Fibroblast of skin of left quadriceps (primary cell): ENCODE data around the gene HGF.

Experiments used
- DNase-seq, 2 experiments: peaks; one replicate each; pipeline ENCODE4 v3.0.0-alpha.2; 2013; ENCODE audit warnings: low read depth in 2 of 2

HGF gene

DNA sequence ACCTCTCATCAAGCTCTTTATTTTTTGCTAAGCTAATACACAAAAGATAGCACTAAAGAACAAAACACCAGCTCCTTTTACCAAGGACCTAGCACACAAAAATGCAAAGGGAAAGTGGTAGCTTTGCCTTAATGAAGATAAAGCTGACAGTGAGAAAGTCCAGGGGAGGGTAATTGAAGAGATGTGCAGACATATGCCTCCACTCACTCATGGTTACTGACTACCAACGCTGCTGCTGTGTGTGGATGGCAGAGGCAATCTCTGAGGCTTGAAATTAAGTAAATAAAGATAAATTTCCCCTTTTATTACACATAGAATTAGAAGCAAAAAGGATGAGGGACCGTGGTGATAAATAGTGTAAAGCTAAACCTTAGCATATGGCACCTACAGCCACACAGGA is 87.0 kb downstream of the HGF start:
- DNase-seq = no peak

DNA sequence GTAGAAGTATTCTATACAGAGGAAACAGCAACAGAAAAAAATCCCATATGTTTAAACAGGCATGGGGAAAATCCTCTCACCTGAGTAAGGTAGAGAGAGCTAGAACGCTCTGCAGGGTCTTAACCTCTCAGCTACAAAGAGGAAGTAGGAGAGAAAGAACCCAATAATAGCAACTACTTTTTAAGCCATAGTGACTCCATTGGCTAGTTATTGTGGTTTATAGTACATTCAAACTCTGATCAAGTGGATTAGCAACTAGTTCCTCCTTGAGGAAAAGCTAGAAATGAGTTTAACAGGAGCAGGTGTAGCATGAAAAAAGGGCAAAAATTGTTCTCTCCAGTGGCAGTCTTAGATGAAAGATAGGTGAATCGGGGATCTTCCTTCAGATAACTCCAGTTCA is 89.7 kb downstream of the HGF start:
- DNase-seq = no peak

DNA sequence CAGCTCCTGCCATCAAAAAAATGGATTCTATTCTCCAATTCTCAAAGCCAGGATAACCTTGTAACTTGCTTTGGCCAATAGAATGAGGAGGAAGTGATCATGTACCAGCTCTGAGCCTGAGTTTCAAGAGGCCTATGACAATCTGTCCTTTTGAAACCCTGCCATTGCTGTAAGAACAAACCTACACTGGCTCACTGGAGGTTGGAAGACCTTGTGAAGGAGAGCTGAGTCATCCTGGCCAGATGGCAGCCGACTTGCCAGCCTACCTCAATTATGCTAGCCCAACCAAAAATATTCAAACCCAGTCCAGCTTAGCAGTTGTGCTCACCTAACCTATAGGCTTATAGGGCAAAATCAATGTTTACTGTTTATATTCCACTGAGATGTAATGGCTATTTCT is 93.0 kb downstream of the HGF start:
- no peak for DNase-seq

DNA sequence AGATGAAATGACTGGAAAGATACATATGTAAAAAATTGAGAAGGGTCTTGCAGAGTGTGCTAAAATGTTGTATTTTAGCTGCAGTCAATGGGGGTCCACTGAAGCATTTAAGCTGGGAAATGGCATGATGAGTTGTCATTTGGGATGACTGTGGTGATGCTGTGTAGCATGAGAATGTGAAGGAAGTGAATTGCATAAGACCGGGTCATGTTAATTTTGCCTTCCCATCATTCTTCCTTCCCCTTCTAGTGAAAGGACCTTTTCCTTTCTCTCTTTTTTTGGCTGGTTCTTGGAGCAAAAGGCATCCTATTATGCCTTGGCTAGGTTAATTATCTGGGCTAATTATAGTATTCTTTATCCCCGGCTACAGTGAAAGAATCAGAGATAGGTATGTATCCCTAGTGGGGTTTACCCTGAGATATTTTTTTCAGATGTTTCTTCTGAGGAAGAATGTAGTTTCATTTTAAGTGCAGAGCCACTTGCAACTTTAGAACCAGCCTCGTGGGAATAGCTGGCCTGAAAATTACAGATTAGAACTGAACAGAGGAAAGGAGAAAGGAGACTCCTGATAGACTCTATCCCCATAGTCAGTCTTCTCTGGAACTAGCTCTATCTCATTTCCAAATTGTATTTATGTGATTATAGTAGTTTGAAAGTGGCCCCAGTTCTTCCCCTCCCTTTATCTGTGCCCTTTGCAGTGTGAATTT is 93.6 kb downstream of the HGF start:
- no peak for DNase-seq

DNA sequence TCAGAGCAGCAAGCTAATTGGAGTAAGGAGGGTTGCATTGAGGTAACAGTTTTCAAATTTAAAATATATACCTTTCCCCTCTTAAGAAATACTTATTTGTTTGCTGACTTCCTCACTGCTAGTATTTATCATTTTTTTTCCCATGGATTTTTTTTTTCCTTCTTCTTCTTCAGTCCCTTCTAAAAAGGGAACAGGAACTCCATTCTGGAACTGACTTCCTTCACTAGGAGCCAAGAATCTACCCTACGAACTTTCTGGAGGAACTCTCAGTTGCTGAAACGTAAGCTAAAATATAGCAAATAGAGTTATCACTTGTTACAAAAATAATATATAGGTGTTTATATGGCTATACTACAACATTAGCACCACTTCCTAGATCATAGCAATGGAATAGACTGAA is 95.4 kb downstream of the HGF start:
- no peak for DNase-seq

DNA sequence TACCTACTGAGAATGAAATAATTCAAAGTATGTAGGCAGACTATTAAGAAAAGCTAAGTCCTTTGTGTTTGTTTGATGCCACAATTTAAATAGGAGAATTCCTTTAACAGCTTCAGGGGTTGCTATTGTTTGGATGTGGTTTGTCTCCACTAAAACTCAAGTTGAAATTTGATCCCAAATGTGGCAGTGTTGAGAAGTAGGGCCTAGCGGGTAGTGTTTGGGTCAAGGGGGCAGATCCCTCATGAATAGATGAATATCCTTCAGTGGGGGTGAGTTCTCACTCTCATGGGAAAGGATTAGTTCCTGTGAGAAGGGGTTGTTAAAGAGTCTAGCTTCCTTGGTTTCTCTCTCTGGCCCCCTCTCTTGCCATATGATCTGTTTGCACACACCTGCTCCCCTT is 97.0 kb downstream of the HGF start:
- no peak for DNase-seq

DNA sequence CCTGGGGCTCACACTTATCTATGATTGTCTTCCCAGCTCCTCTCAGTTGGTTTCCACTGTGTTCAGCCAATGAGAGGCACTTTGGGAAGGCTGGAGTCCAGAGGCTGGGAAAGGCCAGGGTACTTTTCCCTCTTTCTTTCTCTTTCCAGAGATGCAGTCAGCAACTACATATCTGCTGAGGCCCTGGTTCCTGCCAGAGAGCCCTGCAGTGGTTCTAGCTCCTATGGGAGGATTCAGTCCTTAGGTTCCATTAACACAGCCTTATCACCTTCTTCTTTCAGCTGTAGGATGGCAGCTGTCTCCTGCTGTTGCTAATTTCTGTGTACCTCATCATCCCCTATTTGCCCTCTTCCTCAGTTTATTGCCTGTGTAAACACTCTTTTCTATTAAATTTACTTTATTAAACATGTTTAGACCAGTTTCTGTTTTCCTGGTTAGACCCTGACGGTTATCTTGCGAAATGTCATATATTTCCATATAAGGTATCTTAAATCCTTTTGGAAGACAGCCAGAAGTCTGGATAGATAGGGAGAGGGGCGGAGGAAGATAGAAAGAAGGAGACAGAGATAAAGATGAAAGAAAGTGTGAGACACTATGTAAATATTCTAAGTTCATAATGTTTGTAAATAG is 100.3 kb downstream of the HGF start:
- no peak for DNase-seq

DNA sequence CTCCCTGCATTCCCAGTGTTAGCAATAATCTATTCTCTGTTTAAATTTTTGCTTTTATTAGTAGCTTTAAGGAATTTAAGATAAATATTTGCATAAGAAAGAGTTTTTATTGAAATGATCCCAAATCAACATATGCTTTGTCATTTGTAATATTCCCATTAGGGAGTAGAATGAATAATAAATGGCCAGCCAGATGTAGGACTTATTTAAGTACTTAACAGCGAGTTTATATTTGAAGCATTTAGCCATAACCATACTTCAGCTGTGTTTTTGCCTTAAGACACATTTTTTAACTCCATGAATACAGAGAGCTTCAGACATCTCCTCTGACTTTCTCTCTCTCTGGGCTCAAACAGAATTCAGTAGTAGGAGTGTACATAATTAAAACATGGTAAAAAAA is 103.6 kb downstream of the HGF start:
- DNase-seq = no peak

DNA sequence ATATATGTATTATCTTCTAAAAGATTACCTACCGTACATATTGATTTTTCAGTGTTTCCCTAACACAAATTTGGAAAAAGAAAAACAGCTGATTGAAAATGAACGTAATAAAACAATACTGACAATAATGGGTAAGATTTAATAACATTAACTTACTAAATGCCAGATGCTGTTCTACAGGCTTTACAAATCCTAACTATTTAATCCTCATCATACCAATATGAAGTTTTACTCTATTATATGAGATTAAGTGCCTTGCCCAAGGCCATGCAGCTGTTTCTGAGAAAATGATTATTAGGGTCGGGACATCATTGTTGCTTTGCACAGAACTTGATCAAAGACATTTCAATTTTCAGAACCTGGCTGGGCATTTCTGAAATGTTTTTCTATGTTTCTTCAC is 104.6 kb downstream of the HGF start:
- no peak for DNase-seq

DNA sequence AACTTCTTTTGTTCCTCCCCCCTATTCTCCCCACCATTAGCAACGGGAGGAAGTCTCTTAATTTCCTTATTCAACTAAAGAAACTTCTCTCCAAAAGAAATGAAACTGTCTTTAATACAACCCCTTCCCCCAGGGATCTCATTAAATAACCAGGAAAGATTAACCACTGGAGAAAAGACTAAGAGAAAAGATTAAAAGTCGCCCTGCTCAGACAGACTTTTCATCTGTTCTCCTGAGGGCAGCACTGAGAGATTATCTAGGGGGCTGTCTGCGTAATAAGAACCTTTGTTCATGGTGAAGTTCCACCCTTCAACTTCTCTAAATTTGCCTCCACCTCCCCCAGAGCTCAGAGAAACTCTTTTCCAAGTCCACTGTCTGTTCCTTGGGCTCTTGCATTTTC is 105.5 kb downstream of the HGF start:
- DNase-seq = no peak

DNA sequence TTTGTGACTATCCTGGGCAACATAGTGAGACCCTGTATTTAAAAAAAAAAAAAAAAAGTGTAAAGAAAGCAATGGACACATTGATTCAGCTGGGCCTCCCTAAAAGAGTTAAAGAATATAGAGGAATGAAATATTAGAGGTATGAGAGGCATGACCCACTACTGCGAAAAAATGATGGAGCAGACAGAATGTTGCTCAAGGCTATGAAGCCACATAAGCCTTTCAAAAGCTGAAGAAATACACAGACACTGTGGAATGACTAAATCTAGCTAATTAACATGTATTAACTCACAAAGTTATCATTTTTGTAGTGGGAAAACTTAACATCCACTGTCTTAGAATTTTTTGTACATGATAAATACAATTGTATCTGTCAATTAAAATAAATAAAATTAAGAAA is 107.3 kb downstream of the HGF start:
- no peak for DNase-seq

DNA sequence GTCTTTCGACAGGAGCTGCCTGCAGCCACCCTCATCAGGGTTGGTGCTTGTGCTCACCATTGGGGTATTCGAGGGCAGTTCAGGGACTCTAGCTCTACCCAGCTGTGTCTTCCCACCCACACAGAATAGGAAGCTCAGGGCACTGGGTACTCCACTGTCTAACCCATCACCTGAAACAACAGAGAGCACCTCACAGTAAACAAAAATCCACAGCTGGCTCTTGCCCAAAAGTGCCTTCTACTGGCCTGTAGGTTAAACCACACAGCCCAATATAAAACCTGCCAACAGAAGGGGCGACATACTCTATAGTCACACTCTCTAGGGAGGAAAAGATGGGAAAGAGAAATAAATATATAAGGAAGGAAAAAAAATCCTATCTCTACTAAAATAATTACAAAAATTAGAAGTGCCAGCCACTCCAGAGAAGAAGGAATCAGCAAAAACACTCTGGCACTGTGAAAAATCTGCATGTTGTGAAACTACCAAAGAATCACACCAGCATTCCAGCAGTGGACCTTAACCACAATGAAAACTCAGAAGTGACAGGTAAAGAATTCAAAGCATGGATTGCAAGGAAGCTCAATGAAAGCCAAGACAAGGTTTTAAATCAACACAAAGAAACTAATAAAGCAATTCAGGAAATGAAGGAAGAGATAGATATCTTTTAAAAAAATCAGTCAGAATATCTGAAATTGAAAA is 110.0 kb downstream of the HGF start:
- no peak for DNase-seq

DNA sequence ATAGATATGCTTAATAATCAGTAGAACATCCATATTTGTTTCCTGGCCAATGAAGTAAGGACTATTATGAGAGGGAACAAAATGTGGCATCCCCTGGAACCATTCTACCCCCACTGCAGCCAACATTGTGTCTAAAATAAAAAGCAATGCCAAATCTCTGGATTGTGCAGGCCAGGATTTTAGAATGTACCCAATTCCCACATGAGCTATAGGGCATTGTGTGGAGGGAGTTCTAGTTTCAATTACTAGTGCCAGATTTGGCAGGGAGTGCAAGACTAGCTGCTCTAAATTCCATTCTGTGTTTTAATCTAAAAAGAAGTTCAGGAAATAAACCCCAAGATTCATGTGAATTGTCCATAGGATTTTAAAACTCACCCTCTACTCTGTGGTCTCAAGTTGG is 112.3 kb downstream of the HGF start:
- DNase-seq = no peak

DNA sequence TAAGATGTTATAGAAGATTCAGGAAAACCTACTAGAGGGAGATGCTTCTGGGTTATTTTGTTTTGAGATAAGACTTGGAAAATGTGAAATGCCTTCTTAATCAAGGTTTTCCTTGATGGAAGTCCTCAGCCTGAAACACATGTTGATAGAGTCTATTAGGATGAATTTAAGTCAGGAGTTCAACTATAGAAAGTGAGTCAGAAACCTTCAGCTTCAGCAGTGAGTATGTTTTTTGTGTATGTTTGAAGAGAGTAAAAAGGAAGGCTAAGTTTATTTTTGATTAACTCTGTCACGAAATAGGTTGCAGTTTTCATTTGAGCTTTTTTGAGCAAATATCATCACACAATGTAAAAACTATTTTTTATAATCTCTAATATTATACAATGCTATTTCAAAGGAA is 114.6 kb downstream of the HGF start:
- no peak for DNase-seq

DNA sequence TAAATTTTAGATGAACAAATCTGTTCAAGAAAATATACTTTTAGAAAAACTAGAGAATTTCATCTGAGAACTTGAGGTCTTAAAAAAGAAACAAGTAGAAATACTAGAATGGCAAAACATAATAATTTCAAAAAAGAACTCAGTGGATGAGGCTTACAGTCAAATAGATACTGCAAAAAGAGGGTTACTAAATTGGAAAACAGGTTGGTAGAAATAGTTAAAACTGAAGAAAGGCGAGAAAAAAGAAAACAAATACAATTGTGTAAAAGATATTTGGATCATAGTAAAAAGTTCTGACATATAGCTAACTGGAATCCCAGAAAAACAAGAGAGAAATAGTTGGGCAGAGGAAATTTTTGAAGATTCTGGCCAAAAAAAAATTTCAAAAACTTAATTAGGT is 117.6 kb downstream of the HGF start:
- no peak for DNase-seq
